NK-92 treated with Interleukin-12 subunit alpha and Interleukin-12 subunit beta, amount 100 ng/mL, for 24 hours (cell line): ENCODE results near the gene WDR12.
"Not testable (repeated sequence)": the region's sequence is repeated elsewhere in the genome, so short reads cannot be mapped to it uniquely, and the experiment has no call there.

Source experiments
- DNase-seq: peaks from one replicate; lab custom pipeline; 2025; lab: John Stamatoyannopoulos, UW

WDR12 gene

GRCh38 chr2:202911512-202912341, at the start of gene WDR12, which contains the start of gene CARF:
Gene WDR12 (minus strand): TSS chr2:202911673. CDS start chr2:202911476, 197 bp downstream.
Gene CARF (plus strand): TSS chr2:202912275. CDS start chr2:202941903, 29,628 bp downstream.
- peak; percentile 80 for DNase-seq

DNA sequence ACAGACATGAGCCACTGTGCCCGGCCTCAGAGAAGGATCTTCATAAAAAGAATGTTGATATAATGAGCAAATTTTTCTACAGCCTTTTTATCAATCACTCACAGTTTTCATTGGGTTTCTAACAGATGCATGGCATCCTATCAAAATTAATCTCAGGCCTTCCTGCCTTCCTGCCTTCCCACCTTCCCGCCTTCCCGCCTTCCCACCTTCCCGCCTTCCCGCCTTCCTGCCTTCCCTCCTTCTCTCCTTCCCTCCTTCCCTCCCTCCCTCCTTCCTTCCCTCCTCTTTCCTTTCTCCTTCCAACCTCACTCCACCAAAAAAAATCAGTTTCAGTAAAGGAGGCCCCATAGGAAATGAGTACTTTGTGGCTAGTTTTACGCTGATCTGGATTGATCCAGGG, 49.1 kb upstream of the WDR12 start:
- DNase-seq, result no peak

GRCh38 chr2:202950592-202950991, 39.1 kb upstream of the WDR12 start:
- no peak for DNase-seq

DNA sequence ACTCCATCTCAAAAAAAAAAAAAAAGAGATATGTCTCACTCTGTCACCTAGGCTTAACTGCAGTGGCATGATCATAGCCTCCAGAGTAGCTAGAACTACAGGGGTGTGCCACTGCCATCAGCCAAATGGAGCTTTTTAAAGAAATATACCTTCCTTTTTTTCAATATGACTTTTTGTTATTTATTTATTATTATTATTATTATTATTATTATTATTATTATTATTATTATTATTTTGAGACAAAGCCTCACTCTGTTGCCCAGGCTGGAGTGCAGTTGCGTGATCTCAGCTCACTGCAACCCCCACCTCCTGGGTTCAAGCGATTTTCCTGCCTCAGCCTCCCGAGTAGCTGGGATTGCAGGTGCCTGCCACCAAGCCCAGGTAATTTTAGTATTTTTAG, 37.9 kb upstream of the WDR12 start:
- DNase-seq, result not testable (repeated sequence)

- DNase-seq, result no peak
Measured at GRCh38 chr2:202945497-202945896, 34.0 kb upstream of the WDR12 start.

GRCh38 chr2:202944816-202945215, 33.3 kb upstream of the WDR12 start:
- DNase-seq, result no peak

- DNase-seq, result no peak
Measured at GRCh38 chr2:202944408-202944807, 32.9 kb upstream of the WDR12 start.

- DNase-seq, result no peak
Measured at GRCh38 chr2:202941771-202942170, 30.3 kb upstream of the WDR12 start.

DNA sequence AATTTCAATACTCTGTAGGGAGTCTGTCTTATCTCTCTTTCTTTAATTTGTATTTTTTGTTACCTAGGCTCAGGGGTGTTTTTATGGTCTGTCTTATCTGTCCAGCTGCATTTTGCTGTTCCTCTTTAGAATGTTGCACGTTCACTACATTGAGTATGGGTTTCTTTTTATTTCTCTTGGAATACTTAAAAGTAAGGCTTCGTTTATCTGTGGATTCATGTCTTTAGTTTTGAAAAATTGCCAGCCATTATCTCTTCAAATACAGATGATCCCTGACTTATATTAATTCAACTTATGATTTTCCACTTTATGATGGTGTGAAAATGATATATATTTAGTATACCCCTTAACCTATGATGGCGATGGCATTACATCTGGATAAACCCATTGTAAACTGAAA, 27.5 kb upstream of the WDR12 start:
- no peak for DNase-seq

GRCh38 chr2:202934456-202934855, 23.0 kb upstream of the WDR12 start:
- DNase-seq, result no peak

- no peak for DNase-seq
Measured at GRCh38 chr2:202933958-202934357, 22.5 kb upstream of the WDR12 start.

DNA sequence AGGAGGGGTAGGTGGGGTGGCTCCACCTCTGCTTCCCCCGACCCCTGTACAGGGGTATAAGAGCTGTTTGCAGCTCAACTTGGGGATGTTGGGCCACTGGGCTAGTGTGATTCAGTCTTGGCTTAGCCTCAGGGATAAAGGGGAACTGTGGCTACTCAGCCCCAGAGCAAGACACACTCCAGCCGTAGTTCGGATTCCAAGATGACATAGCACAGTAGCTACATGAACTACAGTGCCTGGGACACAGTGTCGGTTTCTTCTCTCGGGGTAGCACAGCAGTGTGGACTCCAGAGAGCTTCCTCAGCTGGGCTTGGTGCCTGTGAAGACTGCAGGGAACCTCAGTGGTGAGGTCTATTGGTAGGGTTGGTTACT, 21.7 kb upstream of the WDR12 start:
- DNase-seq, result no peak

- DNase-seq, result no peak
Measured at GRCh38 chr2:202932425-202933138, 21.1 kb upstream of the WDR12 start.

GRCh38 chr2:202918860-202919259, 7.4 kb upstream of the WDR12 start:
- no peak for DNase-seq

DNA sequence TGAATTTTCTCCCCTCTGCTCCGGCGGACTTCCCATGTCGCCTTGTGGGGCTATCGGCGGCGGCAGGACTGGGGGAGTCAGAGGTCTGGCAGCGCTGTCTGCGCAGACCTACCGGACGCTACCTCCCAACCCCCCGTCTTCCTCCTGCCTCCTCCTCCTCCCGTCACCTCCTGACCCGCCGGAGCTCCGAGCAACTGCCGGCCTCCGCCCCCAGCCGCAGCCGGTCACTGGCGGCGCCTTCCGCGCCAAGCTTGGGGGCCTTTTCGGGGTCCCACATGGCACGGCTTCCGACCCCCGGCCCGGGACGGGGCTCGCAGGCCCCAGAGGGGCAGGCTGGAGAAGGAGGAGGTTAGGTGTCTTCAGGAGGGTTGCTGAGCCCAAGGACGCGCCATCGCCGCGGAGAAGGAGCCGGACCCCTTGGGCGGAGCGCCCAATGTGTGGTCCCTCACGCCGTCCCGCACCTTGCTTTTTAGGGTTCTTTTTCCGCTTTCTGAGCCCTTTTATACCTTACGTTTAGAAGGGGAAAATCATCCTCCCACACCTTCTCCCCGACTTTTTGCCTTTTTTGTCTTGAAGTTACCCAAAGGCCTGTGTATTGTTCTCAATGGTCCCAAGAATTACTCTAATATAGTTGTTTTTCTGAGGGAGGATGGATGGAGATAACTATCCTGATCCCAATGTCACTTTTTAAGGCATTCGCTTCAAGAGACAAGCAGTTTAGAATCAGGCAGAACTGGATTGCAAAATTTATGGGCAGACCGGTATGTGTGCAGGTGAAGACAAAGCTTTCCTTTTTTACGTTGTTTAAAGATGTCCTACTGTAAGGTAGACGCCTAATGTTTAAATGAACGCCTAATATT, 1.1 kb upstream of the WDR12 start:
- not testable (repeated sequence) for DNase-seq

- DNase-seq, result no peak
Measured at GRCh38 chr2:202911203-202911511, 316 bp downstream of the WDR12 start.

- no peak for DNase-seq
Measured at GRCh38 chr2:202910698-202911097, 775 bp downstream of the WDR12 start.

DNA sequence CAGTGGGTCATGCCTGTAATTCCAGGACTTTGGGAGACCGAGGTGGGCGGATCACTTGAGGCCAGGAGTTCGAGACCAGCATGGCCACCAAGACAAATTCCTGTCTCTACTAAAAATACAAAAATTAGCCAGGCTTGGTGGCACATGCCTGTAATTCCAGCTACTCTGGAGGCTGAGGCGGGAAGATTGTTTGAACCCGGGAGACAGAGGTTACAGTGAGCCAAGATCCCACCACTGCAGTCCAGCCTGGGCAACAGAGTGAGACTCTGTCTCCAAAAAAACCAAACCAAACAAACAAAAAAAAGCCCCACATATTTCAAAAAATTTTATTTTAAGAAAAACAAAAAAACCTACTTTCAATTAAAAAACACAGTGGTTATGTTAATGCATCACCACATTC, 1.2 kb downstream of the WDR12 start:
- DNase-seq, result not testable (repeated sequence)

- no peak for DNase-seq
Measured at GRCh38 chr2:202909394-202910192, 1.9 kb downstream of the WDR12 start.

DNA sequence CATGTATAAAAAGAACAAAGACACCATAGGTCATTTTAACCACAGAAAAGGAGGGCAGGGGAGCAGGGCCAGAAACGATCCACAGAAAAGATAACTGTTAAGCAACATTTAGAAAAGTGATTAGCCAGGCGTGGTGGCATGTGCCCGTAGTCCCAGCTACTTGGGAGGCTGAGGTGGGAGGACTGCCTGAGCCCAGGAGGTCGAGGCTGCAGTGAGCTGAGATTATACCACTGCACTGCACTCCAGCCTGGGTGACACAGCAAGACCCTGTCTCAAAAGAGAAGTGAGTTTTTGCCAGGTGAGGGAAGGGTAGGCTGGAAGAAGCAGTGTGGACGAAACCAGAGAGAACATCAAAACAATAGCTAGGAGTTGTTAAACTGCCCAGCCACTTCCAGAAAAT, 3.3 kb downstream of the WDR12 start:
- no peak for DNase-seq

GRCh38 chr2:202905507-202905906, 6.0 kb downstream of the WDR12 start:
- not testable (repeated sequence) for DNase-seq

- DNase-seq, result no peak
Measured at GRCh38 chr2:202885190-202885589, 26.3 kb downstream of the WDR12 start.
